ENCODE measurements around the gene GSG1L. TPM values are rescaled to one million over a fixed set of nuclear protein-coding genes. Genes with fewer than 3 reads are reported as not detected.

Gene GSG1L
- total and polyA plus RNA-seq, 2 of the 13 experiments (the other 11 are each of a cell fraction or from before 2014, with no cell fraction given) = not detected

DNA sequence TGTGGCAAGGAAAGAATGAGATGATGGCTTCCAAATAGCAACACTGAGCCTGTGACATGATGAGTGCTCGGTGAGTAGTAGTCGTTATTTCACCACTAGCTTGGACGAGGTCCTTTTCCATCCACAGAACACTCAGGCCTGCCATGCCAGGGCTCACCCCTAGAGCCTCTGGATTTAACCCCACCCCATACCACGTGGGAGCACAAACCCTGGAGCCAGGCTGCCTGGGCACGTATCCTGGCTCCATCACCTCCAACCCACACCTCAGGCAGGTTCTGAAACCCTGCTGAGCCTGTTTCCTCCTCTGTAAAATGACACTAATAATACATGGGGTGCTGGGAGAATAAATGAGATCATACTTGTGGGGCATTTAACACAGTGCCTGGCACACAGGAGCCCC, 321.2 kb downstream of the GSG1L start:
- H3K4me3 ChIP-seq (replicated peaks in 1 of 3; ENCODE audit: insufficient read depth in 1 of 3, low read depth in 2 of 3, low read length in 3 of 3) = no peak overlapping the region
- in situ Hi-C loops (cut with HindIII; ENCODE audit: extremely low pct_ligation_motif_present, low pct_unique_long_range_greater_than_20kb) = no loop called here
- DNase-seq (ENCODE audit: low spot score) = no peak
- H3K4me1 ChIP-seq (ENCODE audit: insufficient read depth, low read length) = no peaks in the 10 kb centered on the region
- no peak for FAIRE-seq
- intact Hi-C loops (cut with micrococcal nuclease; ENCODE audit: unreplicated experiment) = no loop called here
- ChIA-PET POLR2A (no interaction called here), CTCF (ENCODE audit: low intra/inter-chr PET ratio, low total read pairs) (no interaction called here)
- no peak overlapping the region for H3K4me2 ChIP-seq (ENCODE audit: low read depth, low read length)
- H4K20me1 ChIP-seq (ENCODE audit: insufficient read depth, low read length) = no peaks in the 10 kb centered on the region
- WGBS (ENCODE audit: low lambda C conversion rate) = 98% methylated on average over 5 of the region's 5 CpGs
- ATAC-seq = no peak
- H3K9me3 ChIP-seq (ENCODE audit: low read length) = no peaks in the 10 kb centered on the region
- H2AFZ ChIP-seq (ENCODE audit: low read length) = no peak overlapping the region
- no peaks in the 10 kb centered on the region for H3K27me3 ChIP-seq (ENCODE audit: control insufficient read depth in 1 of 2, insufficient read depth in 2 of 2, low read length in 2 of 2)
- 0 out of 5 replicates have a peak, but pooled peaks cover 0 to 8% of the 10 kb centered on the region in 2 experiments for H3K36me3 ChIP-seq (replicated peaks in 1 of 2; ENCODE audit: control insufficient read depth in 1 of 2, insufficient read depth in 2 of 2, low read length in 2 of 2)
- no TSS peak for BruUV-seq (replicated peaks)
- H3K79me2 ChIP-seq (ENCODE audit: insufficient read depth, low read length) = no peaks in the 10 kb centered on the region
- no peak overlapping the region for H3K9ac ChIP-seq (ENCODE audit: insufficient read depth, low read depth, low read length)
- TF ChIP-seq ZSCAN9 (CRISPR knock-in tag; IDR thresholded peaks at IDR 0.05; ENCODE audit: borderline replicate concordance) = no peak
- TF ChIP-seq, protein P1, sequence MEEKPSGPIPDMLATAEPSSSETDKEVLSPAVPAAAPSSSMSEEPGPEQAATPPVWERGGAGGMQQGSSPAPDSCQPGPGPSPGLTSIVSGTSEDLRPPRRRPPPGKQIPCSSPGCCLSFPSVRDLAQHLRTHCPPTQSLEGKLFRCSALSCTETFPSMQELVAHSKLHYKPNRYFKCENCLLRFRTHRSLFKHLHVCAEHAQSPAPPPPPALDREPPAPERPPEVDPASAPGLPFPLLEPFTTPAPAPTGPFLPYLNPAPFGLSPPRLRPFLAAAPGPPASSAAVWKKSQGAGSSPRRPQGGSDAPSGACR (CRISPR knock-in tag; IDR thresholded peaks at IDR 0.05) = no peak
- TF ChIP-seq ZNF616 (CRISPR knock-in tag; IDR thresholded peaks at IDR 0.05; ENCODE audit: low read depth) = no peak
- TF ChIP-seq ISL2 (CRISPR knock-in tag; IDR thresholded peaks at IDR 0.05) = no peak
- TF ChIP-seq ZNF512B (CRISPR knock-in tag; IDR thresholded peaks at IDR 0.05; ENCODE audit: borderline replicate concordance) = no peak
- TF ChIP-seq ZNF263 (CRISPR knock-in tag; IDR thresholded peaks at IDR 0.05) = no peak
- no peak for TF ChIP-seq SAFB2 (CRISPR knock-in tag; IDR thresholded peaks at IDR 0.05; ENCODE audit: borderline replicate concordance, low read depth)
- no peak for TF ChIP-seq ETV5 (CRISPR knock-in tag; IDR thresholded peaks at IDR 0.05; ENCODE audit: borderline replicate concordance)
- TF ChIP-seq SMARCC2 (IDR thresholded peaks at IDR 0.05) = no peak
- no peak for TF ChIP-seq FOXA3 (CRISPR knock-in tag; IDR thresholded peaks at IDR 0.05)
- TF ChIP-seq HHEX (CRISPR knock-in tag; IDR thresholded peaks at IDR 0.05) = no peak
- TF ChIP-seq KAT2B (IDR thresholded peaks at IDR 0.05; ENCODE audit: borderline replicate concordance, low read depth, low read length) = no peak
- no peak for TF ChIP-seq ZNF343 (CRISPR knock-in tag; IDR thresholded peaks at IDR 0.05)
- H3K27ac ChIP-seq (ENCODE audit: extremely low read length, insufficient read depth, low read length) = no peak overlapping the region

Measured in HepG2 (cell line).